ENCODE results near the gene ZNF766. TPM values are rescaled to one million over a fixed set of nuclear protein-coding genes. Genes with fewer than 3 reads are reported as not detected.

The ZNF766 gene
- total RNA-seq, 2 experiments from 2014 or later, result 15.8 to 17.1 TPM

GRCh38 chr19:52345162-52345561 is 75.8 kb downstream of the ZNF766 start:
- DNase-seq (ENCODE audit: low spot score), result no peak
- intact Hi-C loops (cut with micrococcal nuclease; ENCODE audit: unreplicated experiment), result no loop called here
- ChIA-PET CTCF (ENCODE audit: unreplicated experiment) (no interaction called here), POLR2A (no interaction called here)
- Histone ChIP-seq H2AFZ (ENCODE audit: low read length) (no peak overlapping the region), H3K4me3 (ENCODE audit: low read depth, low read length, poor library complexity, severe bottlenecking) (no peak overlapping the region), H3K9me2 (ENCODE audit: insufficient read depth, low read length) (no peaks in the 10 kb centered on the region), H4K20me1 (ENCODE audit: insufficient read depth, low read length) (no peaks in the 10 kb centered on the region), H3K27ac (ENCODE audit: low read depth, low read length, poor library complexity, severe bottlenecking) (no peak overlapping the region), H3K4me1 (ENCODE audit: insufficient read depth, low read length, poor library complexity, severe bottlenecking) (no peaks in the 10 kb centered on the region), H3K4me2 (ENCODE audit: low read length) (no peak overlapping the region), H3K36me3 (ENCODE audit: insufficient read depth, low read length) (no peaks in the 10 kb centered on the region), H3K9me3 (ENCODE audit: low read length) (no peaks in the 10 kb centered on the region), H3K79me2 (ENCODE audit: insufficient read depth, low read depth, low read length) (no peaks in the 10 kb centered on the region)
- no peak for TF ChIP-seq EZH2phosphoT487 (IDR thresholded peaks at IDR 0.05; ENCODE audit: borderline replicate concordance, low read depth, low read length)
- TF ChIP-seq, protein P1, sequence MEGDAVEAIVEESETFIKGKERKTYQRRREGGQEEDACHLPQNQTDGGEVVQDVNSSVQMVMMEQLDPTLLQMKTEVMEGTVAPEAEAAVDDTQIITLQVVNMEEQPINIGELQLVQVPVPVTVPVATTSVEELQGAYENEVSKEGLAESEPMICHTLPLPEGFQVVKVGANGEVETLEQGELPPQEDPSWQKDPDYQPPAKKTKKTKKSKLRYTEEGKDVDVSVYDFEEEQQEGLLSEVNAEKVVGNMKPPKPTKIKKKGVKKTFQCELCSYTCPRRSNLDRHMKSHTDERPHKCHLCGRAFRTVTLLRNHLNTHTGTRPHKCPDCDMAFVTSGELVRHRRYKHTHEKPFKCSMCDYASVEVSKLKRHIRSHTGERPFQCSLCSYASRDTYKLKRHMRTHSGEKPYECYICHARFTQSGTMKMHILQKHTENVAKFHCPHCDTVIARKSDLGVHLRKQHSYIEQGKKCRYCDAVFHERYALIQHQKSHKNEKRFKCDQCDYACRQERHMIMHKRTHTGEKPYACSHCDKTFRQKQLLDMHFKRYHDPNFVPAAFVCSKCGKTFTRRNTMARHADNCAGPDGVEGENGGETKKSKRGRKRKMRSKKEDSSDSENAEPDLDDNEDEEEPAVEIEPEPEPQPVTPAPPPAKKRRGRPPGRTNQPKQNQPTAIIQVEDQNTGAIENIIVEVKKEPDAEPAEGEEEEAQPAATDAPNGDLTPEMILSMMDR (conservative IDR thresholded peaks at IDR 0.05; ENCODE audit: low read length), result no peak
- no TSS peak for BruUV-seq (replicated peaks)

Small RNA genes lying within 50 kb of the gene (microRNA-seq; reads per million reads assigned to microRNA genes)
- 26.5 reads per million, percentile 34 among the genes with 10 or more reads in this experiment for gene MIR643 (ENCODE audit: borderline replicate concordance)
- not detected for gene MIR6801 (ENCODE audit: borderline replicate concordance)

Small RNA genes lying within 50 kb of the gene (small RNA-seq; reads per million reads assigned to genes)
- gene MIR643 (not detected), gene MIR6801 (not detected), gene RF00019 (not detected)

Other genes starting within 250 kb of the ZNF766 start
- gene ZNF614, start 241.2 kb upstream of the ZNF766 start, total RNA-seq (2014; rRNA removed; shearing (Covaris generic)), result 10.0 and 11.2 TPM in 2 replicates
- gene ZNF614, start 241.2 kb upstream of the ZNF766 start, total RNA-seq (2022), result 8.9 and 9.0 TPM in 2 replicates
- not detected in 2 replicates for gene ZNF432, start 220.7 kb upstream of the ZNF766 start, total RNA-seq (2014; rRNA removed; shearing (Covaris generic))
- gene ZNF432, start 220.7 kb upstream of the ZNF766 start, total RNA-seq (2022), result not detected in 2 replicates
- not detected in 2 replicates for gene ZNF841, start 173.8 kb upstream of the ZNF766 start, total RNA-seq (2014; rRNA removed; shearing (Covaris generic))
- gene ZNF841, start 173.8 kb upstream of the ZNF766 start, total RNA-seq (2022), result not detected in 2 replicates
- gene ZNF616, start 129.6 kb upstream of the ZNF766 start, total RNA-seq (2014; rRNA removed; shearing (Covaris generic)), result 3.8 and 5.2 TPM in 2 replicates
- gene ZNF616, start 129.6 kb upstream of the ZNF766 start, total RNA-seq (2022), result 7.1 and 7.2 TPM in 2 replicates
- 8.0 and 13.2 TPM in 2 replicates for gene ZNF836, start 98.0 kb upstream of the ZNF766 start, total RNA-seq (2014; rRNA removed; shearing (Covaris generic))
- gene ZNF836, start 98.0 kb upstream of the ZNF766 start, total RNA-seq (2022), result 14.8 and 20.7 TPM in 2 replicates
- gene PPP2R1A, start 79.5 kb upstream of the ZNF766 start, total RNA-seq (2014; rRNA removed; shearing (Covaris generic)), result 117 and 154 TPM in 2 replicates
- 207 and 208 TPM in 2 replicates for gene PPP2R1A, start 79.5 kb upstream of the ZNF766 start, total RNA-seq (2022)
- 9.3 and 12.0 TPM in 2 replicates for gene ZNF480, start 27.6 kb downstream of the ZNF766 start, total RNA-seq (2014; rRNA removed; shearing (Covaris generic))
- gene ZNF480, start 27.6 kb downstream of the ZNF766 start, total RNA-seq (2022), result 15.5 and 16.0 TPM in 2 replicates
- 0.13 and 0.54 TPM in 2 replicates for gene ZNF610, start 66.7 kb downstream of the ZNF766 start, total RNA-seq (2014; rRNA removed; shearing (Covaris generic))
- gene ZNF610, start 66.7 kb downstream of the ZNF766 start, total RNA-seq (2022), result 2.1 and 2.6 TPM in 2 replicates
- 0.13 TPM in 1 of 2 replicates, not detected in the other for gene ZNF880, start 100.3 kb downstream of the ZNF766 start, total RNA-seq (2014; rRNA removed; shearing (Covaris generic))
- gene ZNF880, start 100.3 kb downstream of the ZNF766 start, total RNA-seq (2022), result 1.0 and 1.2 TPM in 2 replicates
- gene ZNF528, start 128.3 kb downstream of the ZNF766 start, total RNA-seq (2014; rRNA removed; shearing (Covaris generic)), result 0.57 TPM in 1 of 2 replicates, not detected in the other
- gene ZNF528, start 128.3 kb downstream of the ZNF766 start, total RNA-seq (2022), result 0.27 TPM in 1 of 2 replicates, not detected in the other
- gene ZNF534, start 159.6 kb downstream of the ZNF766 start, total RNA-seq (2014; rRNA removed; shearing (Covaris generic)), result not detected in 2 replicates
- gene ZNF534, start 159.6 kb downstream of the ZNF766 start, total RNA-seq (2022), result not detected in 2 replicates
- gene ZNF578, start 184.0 kb downstream of the ZNF766 start, total RNA-seq (2014; rRNA removed; shearing (Covaris generic)), result not detected in 2 replicates
- not detected in 2 replicates for gene ZNF578, start 184.0 kb downstream of the ZNF766 start, total RNA-seq (2022)